GM18873 (cell line): ENCODE results near the gene ANAPC10.
"Not testable (repeated sequence)": the region's sequence is repeated elsewhere in the genome, so short reads cannot be mapped to it uniquely, and the experiment has no call there.

ENCODE experiments used
- ATAC-seq: cut with Tn5 transposase; IDR thresholded peaks from one replicate; pipeline ENCODE4 v1.9.1; 2021; ENCODE audit warnings: mild to moderate bottlenecking, moderate library complexity, moderate number of reproducible peaks; ENCODE audit not compliant: unreplicated experiment, low FRiP score

ANAPC10 gene, protein sequence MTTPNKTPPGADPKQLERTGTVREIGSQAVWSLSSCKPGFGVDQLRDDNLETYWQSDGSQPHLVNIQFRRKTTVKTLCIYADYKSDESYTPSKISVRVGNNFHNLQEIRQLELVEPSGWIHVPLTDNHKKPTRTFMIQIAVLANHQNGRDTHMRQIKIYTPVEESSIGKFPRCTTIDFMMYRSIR

DNA sequence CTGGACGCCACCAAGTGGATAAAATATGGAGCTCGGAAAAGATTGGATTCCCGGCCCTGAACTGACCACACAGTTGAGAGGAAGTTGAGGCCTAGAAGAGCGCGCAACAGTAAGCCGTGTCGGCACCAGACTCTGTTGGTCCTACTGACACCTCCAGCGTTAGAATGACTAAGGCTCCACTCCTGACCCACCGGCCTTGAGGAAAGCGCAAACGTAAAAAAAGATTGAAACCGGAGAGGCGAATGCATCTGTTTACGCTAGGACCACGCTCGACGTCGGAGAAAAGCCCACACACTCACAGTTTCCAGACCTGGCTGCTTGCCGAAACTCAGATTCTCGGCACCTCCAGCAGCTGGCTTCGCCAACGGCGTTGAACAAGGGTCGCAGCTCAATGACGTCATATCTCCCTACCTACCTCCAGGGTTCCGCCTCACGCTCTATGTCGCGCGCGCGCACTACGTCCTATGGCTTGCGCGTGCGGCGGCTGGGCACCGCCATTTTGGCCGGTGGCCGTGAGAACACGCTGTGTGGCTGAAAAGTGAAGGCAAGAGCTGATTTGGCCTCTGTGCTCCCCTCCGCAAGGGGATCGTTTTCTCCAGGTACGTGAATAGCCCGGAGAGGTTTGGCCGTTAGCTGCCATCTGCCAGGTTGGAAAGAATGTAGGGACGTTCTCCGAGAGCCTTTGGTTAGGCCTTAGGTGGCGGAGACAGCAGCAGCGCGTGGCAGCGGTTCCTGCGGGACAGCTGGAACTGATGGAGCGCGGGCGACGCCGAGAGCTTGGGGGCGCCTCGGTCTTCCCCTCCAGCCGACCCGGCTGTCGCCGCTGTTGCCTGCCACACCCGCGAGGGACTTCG lies at the start of gene ANAPC10, which contains the start of gene ABCE1:
ANAPC10 (minus strand) TSS at position 376 of the 854 bp plus-strand sequence. CDS start 2,097 bp downstream, outside the sequence.
ABCE1 (plus strand) TSS at position 491 of the 854 bp plus-strand sequence. CDS start 6,102 bp downstream, outside the sequence.
- peak; percentile 80 for ATAC-seq

DNA sequence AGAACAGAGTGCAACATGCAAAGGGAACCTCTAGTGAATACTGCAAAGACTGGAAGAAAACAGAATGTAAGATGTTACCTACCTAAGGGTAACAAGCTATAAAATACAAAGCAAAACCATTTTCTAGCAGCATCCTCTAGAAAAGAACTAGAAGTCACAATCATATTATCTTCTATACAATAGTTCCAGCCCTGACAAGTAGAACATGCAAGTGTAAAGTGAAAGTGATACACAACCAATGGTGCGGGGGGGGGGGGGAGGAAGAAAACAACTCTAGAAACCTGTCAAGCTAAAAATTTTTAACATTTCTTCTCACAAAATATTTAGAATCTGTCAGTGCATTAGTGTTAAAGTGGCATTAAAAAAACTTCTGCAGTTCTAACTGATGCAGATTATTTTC lies 38.2 kb upstream of the ANAPC10 start:
- not testable (repeated sequence) for ATAC-seq

DNA sequence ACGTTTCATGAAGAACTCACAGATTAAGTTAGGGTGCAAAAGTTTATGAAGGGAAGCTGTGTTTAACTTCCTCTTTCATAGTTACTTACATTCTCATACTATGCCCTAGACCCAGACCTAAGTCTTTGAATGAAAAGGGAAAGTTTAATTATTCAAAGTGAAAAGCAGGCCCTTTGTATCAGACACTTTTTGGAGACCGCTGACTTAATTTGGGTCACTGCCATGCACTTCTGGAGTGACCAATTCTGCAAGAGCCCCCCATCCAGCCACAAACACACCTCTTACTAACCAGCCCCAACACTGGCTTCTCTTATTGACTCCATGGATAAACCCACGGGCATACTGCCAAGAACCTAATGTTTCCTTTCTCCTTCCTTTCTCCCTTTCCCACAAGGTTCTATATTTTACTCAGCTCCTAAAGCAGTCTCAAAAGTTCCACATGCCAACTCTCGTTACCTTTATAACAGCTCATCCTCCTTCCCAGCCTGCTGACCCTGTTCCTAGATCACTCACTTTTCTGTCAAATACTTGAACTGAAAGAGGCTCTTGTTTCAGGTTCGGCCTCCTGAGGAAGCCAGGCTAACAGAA lies 34.6 kb upstream of the ANAPC10 start:
- peak; percentile 70 for ATAC-seq

DNA sequence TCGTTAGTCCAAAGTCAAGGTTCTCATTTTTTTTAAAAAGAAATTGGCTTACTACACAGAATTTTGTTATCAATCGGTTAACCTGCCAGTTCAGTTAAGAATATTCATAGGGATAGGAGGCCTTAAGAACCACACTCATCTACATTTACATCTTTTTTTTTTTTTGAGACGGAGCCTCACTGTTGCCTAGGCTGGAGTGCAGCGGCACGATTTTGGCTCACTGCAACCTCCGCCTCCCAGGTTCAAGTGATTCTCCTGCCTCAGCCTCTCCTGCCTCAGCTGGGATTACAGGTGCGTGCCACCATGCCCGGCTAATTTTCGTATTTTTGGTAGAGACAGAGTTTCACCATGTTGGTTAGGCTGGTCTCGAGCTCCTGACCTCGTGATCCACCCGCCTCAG lies 33.9 kb upstream of the ANAPC10 start:
- no peak for ATAC-seq

DNA sequence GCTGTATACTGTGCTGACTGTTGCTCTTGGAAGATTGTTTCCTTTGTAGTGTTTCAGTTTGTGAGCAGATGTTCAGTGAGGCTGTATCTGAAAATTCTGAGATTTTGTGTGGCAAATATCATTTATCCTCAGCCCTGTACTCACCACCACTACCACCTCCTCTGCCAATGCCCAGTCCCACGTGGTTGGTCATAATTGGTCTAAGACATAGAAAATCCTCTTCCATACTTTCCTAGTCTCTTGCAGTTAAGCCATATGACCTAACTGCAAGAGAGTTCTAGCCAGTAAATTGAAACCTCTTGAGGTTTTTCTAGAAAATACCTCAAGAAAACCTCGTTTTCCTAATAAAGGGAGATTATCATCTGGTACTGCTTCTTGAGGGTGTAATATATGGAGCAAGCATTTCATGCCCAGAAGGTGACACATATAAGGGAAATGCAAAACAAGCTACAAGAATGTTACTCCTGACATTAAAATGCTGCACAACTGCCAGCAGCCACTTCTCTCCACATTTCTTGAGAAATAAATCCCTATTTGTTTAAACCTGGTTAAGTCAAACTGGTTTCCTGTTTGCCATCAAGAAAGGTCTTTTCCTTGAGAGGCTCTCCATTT lies 32.9 kb upstream of the ANAPC10 start:
- ATAC-seq = no peak

DNA sequence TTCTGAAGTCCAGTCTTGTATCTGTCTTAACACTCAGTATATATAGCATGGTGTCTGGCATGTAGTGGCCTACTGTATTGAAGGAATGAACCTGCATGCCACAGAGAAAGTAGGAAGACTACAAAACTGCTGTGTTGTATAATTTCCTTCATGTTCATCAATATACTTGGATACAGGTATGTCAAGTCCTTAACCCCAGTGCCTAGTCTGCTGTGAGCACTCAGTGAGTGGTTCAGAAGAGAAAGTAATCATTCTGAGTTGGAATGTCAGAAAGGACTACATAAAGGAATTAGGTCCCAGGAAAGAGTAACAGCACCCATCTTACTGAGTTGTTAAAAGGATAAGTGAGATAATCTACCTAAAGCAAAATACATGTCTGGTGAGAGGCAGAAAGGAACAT lies 32.1 kb upstream of the ANAPC10 start:
- ATAC-seq = no peak

DNA sequence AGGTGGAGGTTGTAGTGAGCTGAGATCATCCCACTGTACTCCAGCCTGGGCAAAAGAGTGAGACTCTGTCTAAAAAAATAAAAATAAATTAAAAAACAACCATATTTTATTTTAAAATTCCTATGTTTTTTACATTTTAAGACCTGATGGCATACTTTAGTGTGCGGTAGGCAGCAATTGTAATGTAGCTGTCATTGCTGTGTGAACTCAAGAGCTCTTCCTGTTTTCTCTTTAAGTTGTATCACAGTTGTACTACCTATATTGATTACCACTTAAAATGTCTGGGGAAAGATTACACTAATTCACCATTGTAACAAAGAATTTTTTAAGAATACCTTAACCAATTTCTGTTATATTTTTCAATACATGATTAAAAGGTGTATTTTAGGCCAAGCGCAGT lies 27.4 kb upstream of the ANAPC10 start:
- no peak for ATAC-seq

DNA sequence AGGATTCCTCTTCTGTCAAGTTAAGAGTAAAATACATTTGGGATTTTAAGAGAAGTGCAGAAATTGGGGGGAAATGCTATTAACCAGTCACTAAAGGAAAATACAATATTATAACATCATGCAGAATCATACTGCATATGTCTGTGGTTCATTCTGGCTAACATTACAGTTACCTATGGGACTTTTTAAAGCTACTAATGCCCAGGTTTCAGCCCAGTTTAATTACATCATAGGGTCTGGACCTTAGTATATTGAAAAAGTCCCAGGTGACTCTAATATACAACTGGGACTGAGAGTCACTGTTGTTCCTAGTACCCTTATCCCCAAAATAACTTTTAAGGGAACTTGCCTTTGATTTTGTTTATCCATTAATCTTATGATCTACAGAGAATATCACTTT lies 10.1 kb upstream of the ANAPC10 start:
- no peak for ATAC-seq

DNA sequence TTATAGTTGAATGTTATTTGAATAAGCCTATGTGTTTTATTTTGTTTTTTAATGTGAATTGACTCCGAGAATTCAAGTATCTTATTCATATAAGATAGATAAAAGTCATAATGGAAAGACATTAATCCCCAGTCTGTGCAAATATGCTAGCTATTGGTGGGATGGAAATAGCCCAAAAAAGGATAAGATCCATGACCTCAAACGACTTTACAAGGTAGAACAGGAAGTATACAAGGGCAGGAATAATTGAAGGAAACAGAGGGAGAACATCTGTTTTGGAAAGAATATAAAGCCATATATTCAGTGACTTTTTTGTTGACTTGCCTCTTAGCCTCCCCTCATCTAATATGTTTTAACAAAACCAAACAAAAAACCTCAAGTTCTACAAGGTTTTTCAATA lies 9.1 kb upstream of the ANAPC10 start:
- no peak for ATAC-seq

DNA sequence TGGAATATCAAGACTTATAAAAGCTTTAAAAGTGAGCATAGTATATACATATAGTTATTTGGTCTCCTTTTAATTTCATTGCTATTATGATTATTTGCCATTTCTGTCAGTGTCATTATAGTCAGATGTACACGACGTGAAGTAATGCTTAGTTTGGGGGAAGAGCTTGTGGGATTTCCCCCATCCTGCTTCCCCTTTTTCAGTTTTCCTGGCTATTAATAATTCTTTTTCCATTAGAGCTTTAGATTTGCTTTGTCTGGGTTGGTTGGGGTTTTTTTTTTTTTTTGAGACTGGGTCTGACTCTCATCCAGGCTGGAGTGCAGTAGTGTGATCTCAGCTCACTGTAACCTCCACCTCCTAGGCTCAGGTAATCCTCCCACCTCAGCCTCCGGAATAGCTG lies 5.5 kb upstream of the ANAPC10 start:
- no peak for ATAC-seq

DNA sequence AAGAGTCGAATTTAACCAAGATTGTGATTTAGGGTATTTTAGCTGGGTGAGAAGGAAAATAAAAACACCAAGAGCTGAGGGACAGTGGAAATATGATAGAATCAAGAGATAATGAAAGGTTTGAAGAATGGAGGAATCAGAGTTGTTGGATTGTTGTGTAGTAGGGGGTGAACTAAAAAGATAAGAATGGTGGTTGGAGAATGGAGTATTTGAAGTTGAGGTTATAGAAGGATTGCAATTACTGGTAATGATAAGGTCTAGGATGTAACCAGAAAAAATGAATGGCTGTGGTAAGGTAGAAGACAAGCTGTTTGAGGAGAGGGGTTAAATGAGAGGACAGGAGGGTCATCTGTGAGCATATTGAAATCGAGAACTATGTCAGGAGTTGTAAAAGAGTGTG lies 4.6 kb upstream of the ANAPC10 start:
- ATAC-seq = no peak

DNA sequence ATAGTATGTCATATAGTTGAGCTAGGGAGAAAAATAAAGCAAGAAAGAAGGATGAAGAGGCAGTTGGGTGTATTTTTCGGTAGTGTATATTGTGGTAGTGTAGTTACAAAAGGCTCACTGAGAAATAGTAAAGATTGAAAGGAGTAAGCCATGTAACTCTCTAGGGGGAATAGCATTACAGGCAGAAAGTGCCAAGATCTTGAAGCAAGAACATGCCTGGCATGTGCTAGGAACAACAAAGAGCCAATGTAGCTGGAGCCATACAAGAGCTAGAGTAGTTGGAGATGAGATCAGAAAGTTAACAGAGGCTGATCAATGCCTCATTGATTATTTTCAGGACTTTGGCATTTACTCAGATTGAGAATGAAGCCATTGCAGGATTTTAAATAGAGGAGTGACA lies 3.1 kb upstream of the ANAPC10 start:
- ATAC-seq = no peak

DNA sequence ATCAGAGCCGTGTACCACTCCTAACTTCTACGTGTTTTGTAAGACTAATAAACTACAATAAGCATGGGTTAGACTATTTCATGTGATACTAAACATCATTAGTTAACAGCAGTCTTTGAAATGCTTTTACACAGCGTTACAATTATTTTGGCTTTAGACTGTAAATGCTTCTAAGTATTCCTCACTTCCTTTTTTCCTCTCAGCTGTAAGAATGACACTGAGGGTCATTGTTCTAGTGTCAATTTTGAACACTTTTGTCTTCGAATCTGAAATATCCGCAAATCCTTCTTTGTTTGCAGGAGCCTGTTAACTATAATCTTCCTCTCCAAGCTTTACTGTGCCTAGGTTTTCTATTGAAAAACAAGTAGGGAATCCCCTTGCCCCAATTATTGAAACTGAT lies 1.7 kb upstream of the ANAPC10 start:
- no peak for ATAC-seq

DNA sequence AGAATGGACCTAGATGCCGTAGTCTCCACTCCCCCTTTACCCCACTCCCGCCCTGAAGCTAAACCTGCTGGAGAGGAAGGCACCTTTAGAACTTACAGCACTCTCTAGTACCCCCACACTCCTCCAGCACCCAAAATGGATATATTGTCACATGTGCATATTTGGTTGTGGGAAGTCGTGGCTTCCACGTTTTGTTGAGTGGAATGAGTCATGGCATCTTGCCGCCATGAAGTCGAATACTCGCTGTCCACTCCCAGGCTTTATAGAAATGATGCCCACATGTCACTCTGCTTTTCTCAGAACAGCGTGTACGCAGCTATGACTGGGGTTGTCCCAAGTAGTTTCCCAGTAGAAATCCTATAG lies 660 bp upstream of the ANAPC10 start:
- peak; percentile 9 for ATAC-seq

DNA sequence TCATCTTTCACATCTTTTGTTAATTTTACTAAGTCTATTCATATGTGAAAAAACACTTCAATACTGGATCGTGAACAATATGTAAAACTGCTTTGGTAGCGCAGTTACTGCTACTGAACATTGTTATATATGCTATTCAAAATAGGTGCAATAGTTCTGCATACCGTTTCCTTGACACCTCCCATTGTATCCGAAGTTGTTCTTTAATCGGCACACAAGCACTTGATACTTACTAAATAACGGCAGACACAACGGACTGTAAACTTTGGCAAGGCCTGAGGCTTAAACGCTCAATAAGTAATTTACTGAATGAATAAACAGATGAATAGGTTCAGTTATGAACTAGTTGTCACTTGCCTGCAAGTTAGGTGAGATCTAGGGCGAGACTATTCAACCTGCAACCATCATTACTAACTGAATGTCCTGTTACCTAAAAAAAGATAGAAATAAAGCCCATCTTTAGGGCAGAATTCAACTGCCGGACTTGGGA lies 620 bp downstream of the ANAPC10 start:
- ATAC-seq = no peak

DNA sequence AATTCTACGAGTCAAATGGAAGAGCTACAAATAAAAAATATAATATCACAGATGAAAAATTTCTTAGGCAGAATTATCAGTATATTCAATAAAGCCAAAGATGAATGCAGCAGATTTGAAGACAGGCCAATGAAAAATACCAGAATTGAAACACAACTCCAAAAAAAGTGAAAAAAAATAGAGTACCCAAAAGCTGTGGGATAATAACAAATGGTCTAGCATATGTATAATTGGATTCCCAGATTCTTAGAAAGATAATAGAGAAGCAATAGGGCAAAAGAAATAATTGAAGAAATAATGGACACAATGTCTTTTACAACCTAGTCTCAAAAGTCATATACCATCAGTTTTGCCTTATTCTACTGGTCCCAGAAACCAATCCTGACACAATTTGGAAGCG lies 4.4 kb downstream of the ANAPC10 start:
- ATAC-seq = no peak

DNA sequence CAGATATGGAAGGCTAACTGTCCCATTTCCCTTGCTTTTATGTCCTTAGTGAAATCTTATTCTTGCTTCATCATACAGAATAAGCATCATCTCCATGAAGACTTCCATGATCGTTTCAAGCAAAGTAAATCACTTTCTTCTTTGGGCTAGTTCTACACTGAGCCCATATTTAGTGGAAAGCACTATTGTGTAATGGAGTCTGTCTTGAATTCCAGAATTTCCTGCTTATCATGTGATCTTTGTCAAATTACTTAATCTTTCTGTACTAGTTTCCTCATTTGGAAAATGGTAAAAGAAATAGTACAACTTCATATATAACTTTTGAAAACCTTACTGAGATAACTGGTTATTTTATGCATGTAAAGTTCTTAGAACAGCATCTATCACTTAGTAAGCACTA lies 7.6 kb downstream of the ANAPC10 start:
- ATAC-seq = no peak

DNA sequence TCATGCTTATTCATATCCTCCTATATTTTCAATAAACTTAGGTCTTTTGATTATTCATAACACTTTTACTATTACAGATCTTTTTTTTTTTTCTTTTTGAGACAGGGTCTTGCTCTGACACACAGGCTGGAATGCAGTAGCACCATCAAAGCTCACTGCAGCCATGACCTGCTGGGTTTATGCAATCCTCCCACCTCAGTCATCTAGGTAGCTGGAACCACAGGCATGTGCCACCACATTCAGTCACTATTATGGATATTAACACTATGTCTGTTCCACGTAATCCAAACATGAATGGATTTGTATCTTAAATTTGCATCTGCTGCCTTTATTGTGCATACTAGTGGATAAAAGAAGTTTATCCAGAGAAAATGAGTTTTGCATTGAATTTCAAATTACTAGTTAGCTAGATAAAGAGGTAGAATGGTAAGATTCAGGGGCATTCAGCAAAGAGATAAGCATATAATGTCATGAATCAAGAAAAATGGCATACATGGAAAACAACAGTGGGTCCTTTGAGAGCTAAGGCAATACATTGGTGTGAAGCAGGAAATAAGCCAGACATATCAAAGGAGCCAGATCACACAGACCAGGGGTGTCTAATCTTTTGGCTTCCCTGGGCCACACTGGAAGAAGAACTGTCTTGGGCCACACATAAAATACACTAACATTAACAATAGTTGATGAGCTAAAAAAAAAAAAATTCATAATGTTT lies 13.9 kb downstream of the ANAPC10 start:
- no peak for ATAC-seq

DNA sequence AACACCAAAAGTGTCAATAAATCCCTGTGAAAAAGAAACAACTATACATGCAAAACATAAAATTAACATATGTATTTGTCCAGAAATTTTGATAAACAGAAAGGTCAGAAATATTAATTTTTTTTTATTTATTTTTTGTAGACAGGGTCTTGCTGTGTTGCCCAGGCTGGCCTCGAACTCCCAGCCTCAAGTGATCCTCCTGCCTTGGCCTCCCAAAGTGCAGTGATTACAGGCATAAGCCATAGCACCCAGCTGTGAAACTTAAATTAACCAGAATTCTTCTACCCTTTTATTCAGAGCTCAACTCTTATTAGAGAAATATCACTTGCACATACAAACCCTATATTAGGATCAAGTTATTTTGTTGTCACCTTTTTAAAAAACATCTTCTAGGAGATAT lies 16.2 kb downstream of the ANAPC10 start:
- no peak for ATAC-seq

DNA sequence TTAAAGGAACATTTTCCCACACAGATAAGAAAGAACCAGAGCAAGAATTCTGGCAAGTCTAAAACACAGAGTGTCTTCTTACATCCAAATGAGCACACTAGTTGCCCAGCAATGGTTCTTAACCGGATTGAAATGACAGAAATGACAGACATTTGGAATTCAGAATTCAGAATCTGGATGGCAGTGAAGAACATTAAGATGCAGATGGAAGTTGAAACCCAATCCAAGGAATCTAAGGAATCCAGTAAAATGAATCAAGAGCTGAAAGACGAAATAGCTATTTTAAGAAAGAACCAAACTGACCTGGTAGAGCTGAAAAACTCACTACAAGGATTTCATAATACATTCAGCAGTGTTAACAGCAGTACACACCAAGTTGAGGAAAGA lies 21.5 kb downstream of the ANAPC10 start:
- ATAC-seq = no peak
